Panc1 (cell line): Measurements from ENCODE around the gene ENOSF1. TPM values are rescaled to one million over a fixed set of nuclear protein-coding genes. Genes with fewer than 3 reads are reported as not detected.

Source experiments
- ATAC-seq: fragments of 200-7000 bp; cut with Tn5 transposase; 2 replicates; pipeline ENCODE4 v1.9.1; 2020; ENCODE audit warnings: mild to moderate bottlenecking, moderate library complexity
- BruUV-seq: library from RNA; stranded (reverse); fragments of 400-500 nt; replicated peaks from 2 replicates; lab custom pipeline; 2021; lab: Mats Ljungman, UMichigan
- CTCF ChIA-PET: fragments of 300-600 bp; sonication (Branson Sonifier 250); formaldehyde crosslinking; loops from one replicate; lab custom pipeline; 2022; ENCODE audit warnings: antibody characterized with exemption; lab: Charles Lee
- POLR2A ChIA-PET: fragments of 300-600 bp; sonication (Branson Sonifier 250); formaldehyde crosslinking; loops from one replicate; lab custom pipeline; 2022; ENCODE audit warnings: antibody characterized with exemption; lab: Charles Lee
- DNase-seq: peaks from one replicate; pipeline ENCODE4 v3.0.0-alpha.2; 2010; ENCODE audit warnings: low read depth, low spot score
- H3K27ac ChIP-seq: 2 replicates; pipeline ENCODE4 v1.5.1; 2011; ENCODE audit warnings: mild to moderate bottlenecking, low read length, inconsistent platforms
- H3K27me3 ChIP-seq: fragments of 200-500 bp; sonication (Bioruptor generic); 2 replicates; pipeline ENCODE4 v1.6.0; 2014; ENCODE audit warnings: low read length, inconsistent platforms; ENCODE audit not compliant: control insufficient read depth, insufficient read depth
- H3K36me3 ChIP-seq: fragments of 200-500 bp; sonication (Bioruptor generic); 2 replicates; pipeline ENCODE4 v1.5.1; 2014; ENCODE audit warnings: inconsistent platforms, mild to moderate bottlenecking, low read length, moderate library complexity; ENCODE audit not compliant: control insufficient read depth, insufficient read depth
- H3K4me1 ChIP-seq: 2 replicates; pipeline ENCODE4 v1.5.1; 2011; ENCODE audit warnings: inconsistent platforms, mild to moderate bottlenecking, low read length, moderate library complexity; ENCODE audit not compliant: control insufficient read depth, insufficient read depth
- H3K4me3 ChIP-seq, 2 experiments: 2 replicates each; pipeline ENCODE4 v1.5.1; 2011 to 2012; ENCODE audit warnings: low read depth in 2 of 2, low read length in 2 of 2, mild to moderate bottlenecking in 2 of 2, inconsistent platforms in 1 of 2, moderate library complexity in 1 of 2
- H3K9me3 ChIP-seq: fragments of 200-500 bp; sonication (Bioruptor generic); 2 replicates; pipeline ENCODE4 v1.5.1; 2014; ENCODE audit warnings: low read depth, mild to moderate bottlenecking, inconsistent platforms, low read length, moderate library complexity; ENCODE audit not compliant: control insufficient read depth, insufficient read depth
- CTCF ChIP-seq: fragments of 450-650 bp; IDR thresholded peaks from 2 replicates; pipeline ENCODE4 v1.5.1; 2017; ENCODE audit warnings: mild to moderate bottlenecking
- POLR2AphosphoS5 ChIP-seq: IDR thresholded peaks from 2 replicates; pipeline ENCODE4 v1.6.1; 2012; ENCODE audit warnings: mild to moderate bottlenecking, low read depth, low read length, moderate library complexity
- SIN3A ChIP-seq: IDR thresholded peaks from 2 replicates; pipeline ENCODE4 v1.6.1; 2012; ENCODE audit warnings: low read depth, mild to moderate bottlenecking, low read length, moderate library complexity, borderline replicate concordance; ENCODE audit not compliant: insufficient read depth
- TCF7L2 ChIP-seq: IDR thresholded peaks from 2 replicates; pipeline ENCODE4 v1.6.1; 2011; ENCODE audit warnings: mild to moderate bottlenecking, low read depth, low read length, inconsistent platforms
- in situ Hi-C: cut with HindIII; loops from 2 replicates; pipeline ENCODE4 v1.10.0; 2016; ENCODE audit warnings: low sequenced_read_pairs, low pct_unique_long_range_greater_than_20kb
- intact Hi-C: fragments of 100-400 bp; cut with micrococcal nuclease; formaldehyde crosslinking; loops from one replicate; pipeline ENCODE4 v1.10.0; 2022; ENCODE audit not compliant: unreplicated experiment
- total RNA-seq: library from RNA; stranded (reverse); gene quantifications from one replicate; pipeline ENCODE4 v1.2.1, GENCODE V29; 2021; ENCODE audit not compliant: unreplicated experiment
- TF ChIP-seq, protein P1 (sequence below), 2 experiments: IDR thresholded peaks; 2 replicates each; pipeline ENCODE4 v1.6.1; 2011 to 2012; ENCODE audit warnings: low read depth in 2 of 2, control low read depth in 1 of 2, low read length in 1 of 2, mild to moderate bottlenecking in 1 of 2, moderate library complexity in 1 of 2; ENCODE audit not compliant: insufficient read depth in 1 of 2

The ENOSF1 gene
- total RNA-seq, 1 experiment from 2014 or later: 53.7 TPM

DNA sequence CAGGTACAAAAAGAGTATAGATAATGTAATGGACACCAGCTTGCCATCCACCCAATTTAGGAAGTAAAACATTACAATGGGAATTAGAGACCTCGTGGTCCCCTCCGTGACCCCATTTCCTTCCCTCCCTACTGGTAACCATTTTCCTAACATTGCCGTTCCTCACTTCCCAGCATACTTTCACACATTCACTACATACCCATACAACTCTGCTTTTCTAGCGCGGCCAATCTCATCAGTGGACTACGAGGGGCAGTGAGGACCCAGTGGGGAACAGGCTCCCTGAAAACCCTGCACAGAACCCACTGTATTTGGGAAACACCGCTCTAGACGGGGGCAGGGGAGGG is 1.1 kb downstream of the ENOSF1 start:
- POLR2A ChIA-PET: interaction anchor here (1.0 kb wide), 1 partner anchor 128 kb away, joined by 3 read pairs; no protein-coding TSS in a partner anchor
- in situ Hi-C loops (no loop called here), intact Hi-C loops (loop anchor here (10.0 kb wide), 2 partner anchors 86 to 124 kb away; no protein-coding TSS in a partner anchor)
- ATAC-seq (no peak), DNase-seq (no peak)
- TF ChIP-seq TCF7L2 (no peak), SIN3A (no peak), POLR2AphosphoS5 (no peak), CTCF (no peak)
- TF ChIP-seq, protein P1, sequence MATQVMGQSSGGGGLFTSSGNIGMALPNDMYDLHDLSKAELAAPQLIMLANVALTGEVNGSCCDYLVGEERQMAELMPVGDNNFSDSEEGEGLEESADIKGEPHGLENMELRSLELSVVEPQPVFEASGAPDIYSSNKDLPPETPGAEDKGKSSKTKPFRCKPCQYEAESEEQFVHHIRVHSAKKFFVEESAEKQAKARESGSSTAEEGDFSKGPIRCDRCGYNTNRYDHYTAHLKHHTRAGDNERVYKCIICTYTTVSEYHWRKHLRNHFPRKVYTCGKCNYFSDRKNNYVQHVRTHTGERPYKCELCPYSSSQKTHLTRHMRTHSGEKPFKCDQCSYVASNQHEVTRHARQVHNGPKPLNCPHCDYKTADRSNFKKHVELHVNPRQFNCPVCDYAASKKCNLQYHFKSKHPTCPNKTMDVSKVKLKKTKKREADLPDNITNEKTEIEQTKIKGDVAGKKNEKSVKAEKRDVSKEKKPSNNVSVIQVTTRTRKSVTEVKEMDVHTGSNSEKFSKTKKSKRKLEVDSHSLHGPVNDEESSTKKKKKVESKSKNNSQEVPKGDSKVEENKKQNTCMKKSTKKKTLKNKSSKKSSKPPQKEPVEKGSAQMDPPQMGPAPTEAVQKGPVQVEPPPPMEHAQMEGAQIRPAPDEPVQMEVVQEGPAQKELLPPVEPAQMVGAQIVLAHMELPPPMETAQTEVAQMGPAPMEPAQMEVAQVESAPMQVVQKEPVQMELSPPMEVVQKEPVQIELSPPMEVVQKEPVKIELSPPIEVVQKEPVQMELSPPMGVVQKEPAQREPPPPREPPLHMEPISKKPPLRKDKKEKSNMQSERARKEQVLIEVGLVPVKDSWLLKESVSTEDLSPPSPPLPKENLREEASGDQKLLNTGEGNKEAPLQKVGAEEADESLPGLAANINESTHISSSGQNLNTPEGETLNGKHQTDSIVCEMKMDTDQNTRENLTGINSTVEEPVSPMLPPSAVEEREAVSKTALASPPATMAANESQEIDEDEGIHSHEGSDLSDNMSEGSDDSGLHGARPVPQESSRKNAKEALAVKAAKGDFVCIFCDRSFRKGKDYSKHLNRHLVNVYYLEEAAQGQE (IDR thresholded peaks at IDR 0.05; ENCODE audit: insufficient read depth in 1 of 2, low read depth in 2 of 2, low read length in 1 of 2): no peak
- CTCF ChIA-PET: no interaction called here
- Histone ChIP-seq H3K27me3 (no peaks in the 10 kb centered on the region), H3K27ac (peak overlapping the region; percentile 96), H3K4me1 (peaks cover 7% of the 10 kb centered on the region; the same call in 1 of the 2 replicates), H3K9me3 (no peaks in the 10 kb centered on the region), H3K36me3 (no peaks in the 10 kb centered on the region; the same call in 1 of the 2 replicates), H3K4me3 (peak overlapping the region; percentile 83 to 95)
- no TSS peak for BruUV-seq

DNA sequence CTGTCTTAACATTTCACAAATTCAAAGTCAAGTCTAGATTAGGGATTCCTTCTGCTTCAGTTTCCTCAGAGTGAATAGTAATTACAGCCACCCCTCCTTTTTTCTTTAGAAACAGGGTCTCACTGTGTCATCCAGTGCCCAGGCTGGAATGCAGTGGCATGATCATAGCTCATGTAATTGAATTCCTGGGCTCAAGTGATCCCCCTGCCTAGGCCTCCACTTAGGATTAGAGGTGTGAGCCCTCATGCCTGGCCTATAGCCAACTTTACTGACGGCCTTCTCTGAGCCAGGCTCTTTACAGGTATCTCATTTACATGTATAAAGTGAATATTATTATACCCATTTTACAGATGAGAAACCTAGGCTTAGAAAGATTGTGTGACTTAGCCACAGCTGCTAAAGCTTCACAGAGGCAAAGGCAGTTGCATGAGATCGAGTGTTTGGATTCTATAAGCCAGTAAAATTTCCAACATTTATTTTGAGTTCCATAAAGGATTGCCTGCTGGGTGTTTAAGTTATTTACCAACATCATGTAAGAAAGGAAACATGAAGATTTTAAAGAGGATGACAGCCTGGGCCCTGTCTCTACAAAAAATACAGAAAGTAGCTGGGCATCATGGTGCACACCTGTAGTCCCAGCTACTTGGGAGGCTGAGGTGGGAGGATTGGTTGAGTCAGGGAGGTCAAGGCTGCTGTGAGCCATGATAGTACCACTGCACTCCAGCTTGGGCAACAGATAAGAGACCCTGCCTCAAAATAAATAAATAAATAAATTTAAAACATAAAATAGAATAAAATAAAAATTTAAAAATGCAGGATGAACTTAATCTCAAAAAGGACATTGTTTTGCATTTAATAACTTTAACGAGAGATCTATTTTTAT is 1.8 kb downstream of the ENOSF1 start:
- no peaks in the 10 kb centered on the region for H3K9me3 ChIP-seq
- ATAC-seq (no peak), DNase-seq (no peak)
- TF ChIP-seq POLR2AphosphoS5 (no peak), SIN3A (no peak), TCF7L2 (no peak), CTCF (no peak)
- TF ChIP-seq, protein P1 (IDR thresholded peaks at IDR 0.05; ENCODE audit: insufficient read depth in 1 of 2, low read depth in 2 of 2, low read length in 1 of 2): no peak
- no peaks in the 10 kb centered on the region for H3K27me3 ChIP-seq
- peaks cover 7% of the 10 kb centered on the region; the same call in 1 of the 2 replicates for H3K4me1 ChIP-seq
- CTCF ChIA-PET: no interaction called here
- TSS peak; percentile 65 for BruUV-seq
- peak overlapping the region; percentile 83 to 95 for H3K4me3 ChIP-seq
- no peaks in the 10 kb centered on the region; the same call in 1 of the 2 replicates for H3K36me3 ChIP-seq
- in situ Hi-C loops (no loop called here), intact Hi-C loops (loop anchor here (10.0 kb wide), 2 partner anchors 86 to 124 kb away; no protein-coding TSS in a partner anchor)
- POLR2A ChIA-PET: interaction anchor here (1.0 kb wide), 1 partner anchor 128 kb away, joined by 3 read pairs; no protein-coding TSS in a partner anchor
- H3K27ac ChIP-seq: peak overlapping the region; percentile 96
